Mononuclear cell (primary cell): ENCODE results near the gene MRPL27. TPM values are rescaled to one million over a fixed set of nuclear protein-coding genes. Genes with fewer than 3 reads are reported as not detected.

Source experiments
- H3K27me3 ChIP-seq: 2 replicates; pipeline ENCODE4 v1.6.0; 2011; ENCODE audit warnings: low read length, control low read depth; ENCODE audit not compliant: insufficient read depth
- H3K4me1 ChIP-seq: 2 replicates; pipeline ENCODE4 v1.5.1; 2011; ENCODE audit warnings: mild to moderate bottlenecking, low read length, control low read depth; ENCODE audit not compliant: insufficient read depth
- H3K4me3 ChIP-seq: 2 replicates; pipeline ENCODE4 v1.5.1; 2011; ENCODE audit warnings: mild to moderate bottlenecking, low read length, moderate library complexity
- H3K9me3 ChIP-seq: 2 replicates; pipeline ENCODE4 v1.5.1; 2011; ENCODE audit warnings: low read depth, mild to moderate bottlenecking, control low read depth, low read length
- total RNA-seq: library from RNA; depleted of rRNA; stranded (reverse); fragments of >200 nt; gene quantifications from one replicate; pipeline ENCODE4 v1.2.3, GENCODE V29; 2012

Gene MRPL27
- total RNA-seq, 1 donor: 17.1 TPM

DNA sequence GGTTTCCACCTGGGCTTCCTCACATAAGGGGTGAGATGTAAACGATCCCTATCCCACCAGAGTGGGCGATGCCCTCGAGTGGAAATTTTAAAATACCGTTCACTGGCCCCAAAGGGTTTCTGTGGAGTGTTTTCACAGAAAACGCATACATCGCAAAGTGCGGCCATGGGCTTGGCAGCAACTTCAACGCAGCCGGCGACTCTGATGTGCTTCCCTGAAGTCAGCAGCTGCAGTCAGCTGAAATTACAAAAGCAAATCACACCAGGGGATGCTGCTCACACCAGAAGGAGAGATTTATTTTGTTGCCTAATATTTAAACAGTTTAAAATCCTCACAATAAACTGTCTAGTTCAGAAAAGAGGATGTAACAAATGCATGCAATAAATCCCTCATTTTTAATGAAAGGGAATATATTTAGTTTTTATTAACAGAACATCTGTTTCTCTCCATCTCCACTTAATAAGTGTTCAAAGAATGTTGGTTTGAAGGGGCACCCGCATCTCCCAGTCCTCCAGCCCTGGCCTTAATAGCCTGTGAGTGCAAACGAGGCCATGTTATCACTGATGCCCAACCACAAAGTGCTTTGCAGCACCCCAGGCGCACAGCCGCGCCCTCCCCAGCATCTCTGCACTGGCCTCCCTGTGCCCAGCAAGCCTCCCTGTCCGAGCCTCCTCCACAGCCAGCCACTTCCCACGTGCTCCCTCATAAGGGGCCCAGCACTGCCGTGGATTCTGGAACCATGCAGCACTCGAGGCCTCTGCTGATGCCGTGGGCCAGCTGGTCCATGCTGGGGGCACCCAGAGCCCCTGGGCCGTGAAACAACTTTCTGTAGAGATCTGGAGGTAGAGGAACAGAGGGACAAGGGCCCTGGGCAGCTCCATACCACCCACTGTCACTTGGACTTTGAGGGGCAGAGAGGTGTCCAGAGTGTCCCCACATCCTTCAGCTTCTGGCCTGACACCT lies 44.3 kb downstream of the MRPL27 start:
- Histone ChIP-seq H3K9me3 (no peaks in the 10 kb centered on the region), H3K4me3 (no peak overlapping the region), H3K4me1 (peaks cover 5% of the 10 kb centered on the region), H3K27me3 (no peaks in the 10 kb centered on the region)

DNA sequence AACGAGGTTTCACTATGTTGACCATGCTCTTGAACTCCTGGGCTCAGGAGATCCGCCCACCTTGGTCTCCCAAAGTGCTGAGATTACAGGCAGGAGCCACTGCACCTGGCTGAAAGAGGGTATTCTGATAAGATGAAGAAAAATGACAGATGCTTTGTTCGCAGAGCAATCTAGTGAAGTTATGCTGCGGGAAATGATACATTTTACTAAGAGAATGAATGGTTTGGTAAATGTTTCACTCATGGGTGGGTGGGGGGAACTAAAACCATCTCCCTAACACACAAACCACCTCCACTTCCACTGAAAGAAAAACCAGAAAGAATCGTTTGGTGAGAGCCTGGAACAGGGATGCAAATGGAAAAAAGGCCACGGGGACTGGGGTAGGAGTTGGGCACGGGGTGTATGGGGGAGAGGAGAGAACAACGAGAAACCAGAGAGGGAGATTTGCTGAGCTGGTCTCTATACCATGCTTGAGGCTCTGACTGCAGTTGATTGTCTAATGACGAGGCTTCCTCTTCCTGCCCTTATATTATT lies 46.1 kb downstream of the MRPL27 start:
- Histone ChIP-seq H3K4me3 (no peak overlapping the region), H3K9me3 (no peaks in the 10 kb centered on the region), H3K27me3 (no peaks in the 10 kb centered on the region), H3K4me1 (no peaks in the 10 kb centered on the region)

DNA sequence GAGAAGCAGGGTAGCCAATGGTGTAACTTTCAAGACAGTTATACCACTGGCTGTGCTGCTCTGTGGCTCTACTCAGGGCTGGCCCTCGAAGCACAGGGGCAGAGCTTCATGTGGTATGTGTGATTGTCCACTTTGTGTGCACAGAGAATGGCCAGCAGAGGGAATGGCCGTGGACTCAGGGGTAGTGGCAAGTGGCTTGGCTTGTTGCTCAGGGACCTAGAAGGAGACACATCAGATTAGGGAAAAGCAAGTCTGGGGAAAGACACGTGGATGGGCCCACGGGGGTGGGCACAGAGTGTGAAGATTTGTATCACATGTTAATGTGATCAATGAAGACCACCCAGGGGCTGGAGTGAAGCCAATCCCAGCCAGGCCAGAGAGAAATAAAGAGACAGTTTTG lies 47.1 kb downstream of the MRPL27 start:
- no peak overlapping the region for H3K4me3 ChIP-seq
- H3K9me3 ChIP-seq: no peaks in the 10 kb centered on the region
- no peaks in the 10 kb centered on the region for H3K27me3 ChIP-seq
- no peaks in the 10 kb centered on the region for H3K4me1 ChIP-seq

DNA sequence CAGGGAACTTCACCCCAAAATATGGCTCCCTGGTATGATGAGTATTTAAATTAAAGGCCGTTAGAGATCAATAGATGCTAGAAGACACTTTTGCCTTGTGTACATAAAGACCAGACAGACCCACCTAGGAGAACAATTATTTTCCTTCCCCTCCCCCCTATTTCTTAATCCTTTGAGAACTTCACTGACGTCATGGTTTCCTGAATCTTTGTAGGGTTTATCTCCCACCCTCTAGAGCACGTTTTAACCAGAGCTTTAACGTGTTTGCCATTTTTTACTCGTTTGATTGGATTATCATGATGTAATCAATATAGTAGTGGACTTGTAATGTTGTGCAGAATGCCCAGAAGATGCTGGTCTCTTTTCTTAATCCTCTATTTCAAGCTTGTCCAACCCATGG lies 49.9 kb downstream of the MRPL27 start:
- H3K4me3 ChIP-seq: no peak overlapping the region
- no peaks in the 10 kb centered on the region for H3K9me3 ChIP-seq
- no peaks in the 10 kb centered on the region for H3K27me3 ChIP-seq
- H3K4me1 ChIP-seq: no peaks in the 10 kb centered on the region

DNA sequence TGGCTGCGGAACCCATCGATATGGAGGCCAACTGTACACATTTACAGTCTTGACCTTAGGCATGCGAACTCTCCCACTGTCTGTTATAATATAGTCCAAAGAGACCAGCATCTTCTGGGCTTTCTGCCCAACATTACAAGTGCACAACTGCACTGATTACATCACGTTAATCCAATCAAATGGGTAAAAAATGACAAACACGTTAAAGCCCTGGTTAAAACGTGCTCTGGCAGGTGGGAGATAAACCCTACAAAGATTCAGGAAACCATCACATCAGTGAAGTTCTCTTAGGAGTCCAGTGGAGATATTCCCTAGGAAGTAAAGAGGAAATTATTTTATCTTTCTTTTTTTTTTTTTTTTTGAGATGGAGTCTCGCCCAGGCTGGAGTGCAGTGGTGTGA lies 50.7 kb downstream of the MRPL27 start:
- Histone ChIP-seq H3K27me3 (no peaks in the 10 kb centered on the region), H3K4me3 (no peak overlapping the region), H3K4me1 (no peaks in the 10 kb centered on the region), H3K9me3 (no peaks in the 10 kb centered on the region)

DNA sequence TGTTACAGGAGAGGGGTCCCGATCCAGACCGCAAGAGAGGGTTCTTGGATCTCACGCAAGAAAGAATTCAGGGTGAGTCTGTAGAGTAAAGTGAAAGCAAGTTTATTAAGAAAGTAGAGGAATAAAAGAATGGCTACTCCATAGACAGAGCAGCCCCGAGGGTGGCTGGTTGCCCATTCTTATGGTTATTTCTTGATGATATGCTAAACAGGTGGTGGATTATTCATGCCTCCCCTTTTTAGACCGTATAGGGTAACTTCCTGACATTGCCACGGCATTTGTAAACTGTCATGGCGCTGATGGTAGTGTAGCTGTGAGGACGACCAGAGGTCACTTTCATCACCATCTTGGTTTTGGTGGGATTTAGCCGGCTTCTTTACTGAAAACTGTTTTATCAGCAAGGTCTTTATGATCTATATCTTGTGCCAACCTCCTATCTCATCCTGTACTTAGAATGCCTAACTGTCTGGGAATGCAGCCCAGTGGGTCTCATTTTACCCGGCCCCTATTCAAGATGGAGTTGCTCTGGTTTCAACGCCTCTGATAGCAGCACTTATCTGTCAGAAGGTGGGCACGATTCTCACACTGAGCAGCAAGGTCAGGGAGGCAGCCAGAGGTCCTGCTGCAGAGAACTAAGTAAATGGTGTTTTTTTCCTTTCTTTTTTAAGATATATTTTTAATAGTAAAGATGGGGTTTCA lies 53.5 kb downstream of the MRPL27 start:
- Histone ChIP-seq H3K9me3 (no peaks in the 10 kb centered on the region), H3K4me1 (no peaks in the 10 kb centered on the region), H3K27me3 (no peaks in the 10 kb centered on the region), H3K4me3 (no peak overlapping the region)

DNA sequence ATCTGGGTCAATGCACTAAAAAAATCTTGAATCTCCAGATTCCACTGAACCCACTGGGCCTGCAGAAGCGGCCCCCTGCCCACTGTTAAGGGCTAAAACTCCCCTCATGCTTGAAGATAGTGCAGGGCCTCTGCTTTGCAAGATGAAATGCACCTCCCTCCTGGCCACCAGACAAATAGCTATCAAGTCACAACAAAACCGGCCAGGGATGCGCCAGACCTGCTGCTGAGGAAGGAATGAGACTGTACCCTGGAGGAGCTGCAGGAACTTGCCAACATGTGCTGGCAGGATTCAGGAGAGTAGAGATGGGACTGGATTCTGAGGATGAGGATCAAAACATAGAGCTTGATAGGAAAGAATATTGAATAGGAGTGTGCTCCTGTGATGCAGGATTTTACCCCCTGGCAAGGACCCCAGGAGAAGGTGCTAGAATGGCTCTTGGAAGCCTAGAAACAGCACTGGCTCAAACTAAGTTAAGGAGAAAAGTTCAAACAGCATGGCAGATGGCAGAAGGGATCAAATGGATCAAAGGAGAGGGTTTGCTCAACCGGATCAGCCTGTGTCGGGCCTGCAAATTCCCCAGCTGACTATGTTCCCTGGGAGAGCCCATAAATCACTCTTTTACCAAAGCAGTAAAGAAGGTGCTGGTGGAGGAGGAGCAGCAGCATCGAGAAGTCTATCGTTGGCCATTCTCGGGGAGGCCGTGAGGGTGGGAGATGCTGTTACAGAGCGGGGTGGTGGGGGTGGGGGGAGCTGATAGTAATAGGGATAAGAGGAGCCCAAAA lies 54.3 kb downstream of the MRPL27 start:
- Histone ChIP-seq H3K27me3 (no peaks in the 10 kb centered on the region), H3K4me3 (no peak overlapping the region), H3K9me3 (no peaks in the 10 kb centered on the region), H3K4me1 (no peaks in the 10 kb centered on the region)

Other genes starting within 250 kb of the MRPL27 start
- 0.63 TPM for gene SAMD14, start 243.0 kb downstream of the MRPL27 start, total RNA-seq
- 53.0 TPM for gene PPP1R9B, start 222.5 kb downstream of the MRPL27 start, total RNA-seq
- not detected for gene SGCA, start 207.2 kb downstream of the MRPL27 start, total RNA-seq
- 2.9 TPM for gene COL1A1, start 171.6 kb downstream of the MRPL27 start, total RNA-seq
- gene TMEM92, start 98.7 kb downstream of the MRPL27 start, total RNA-seq: not detected
- gene XYLT2, start 27.1 kb downstream of the MRPL27 start, total RNA-seq: 6.8 TPM
- 0.52 TPM for gene EME1, start within 50 bp of the MRPL27 start, total RNA-seq
- gene LRRC59, start 24.3 kb upstream of the MRPL27 start, total RNA-seq: 59.2 TPM
- 5.6 TPM for gene ACSF2, start 53.0 kb upstream of the MRPL27 start, total RNA-seq
- gene CHAD, start 95.7 kb upstream of the MRPL27 start, total RNA-seq: not detected
- gene RSAD1, start 105.7 kb upstream of the MRPL27 start, total RNA-seq: 19.5 TPM
- gene MYCBPAP, start 135.3 kb upstream of the MRPL27 start, total RNA-seq: 0.73 TPM
- not detected for gene EPN3, start 159.6 kb upstream of the MRPL27 start, total RNA-seq
- gene SPATA20, start 174.0 kb upstream of the MRPL27 start, total RNA-seq: 18.9 TPM
- under 0.01 TPM for gene CACNA1G, start 187.5 kb upstream of the MRPL27 start, total RNA-seq